Esophagus squamous epithelium (tissue), 4 donors: Measurements from ENCODE around the gene EML2.

Experiments
- POLR2A ChIP-seq, 4 donors: fragments of 450-650 bp; IDR thresholded peaks; one replicate each; pipeline ENCODE4 v1.6.1; 2017; ENCODE audit warnings: antibody characterized with exemption in 4 of 4, mild to moderate bottlenecking in 4 of 4, moderate library complexity in 3 of 4
- TF ChIP-seq, protein P1 (sequence below), 6 experiments: fragments of 450-650 bp in 4 of 6; fragments of 200-600 bp in 2 of 6; sonication (generic) in 2 of 6; IDR thresholded peaks; one replicate each; pipeline ENCODE4 v1.5.1; 2016 to 2019; ENCODE audit warnings: antibody characterized with exemption in 6 of 6, mild to moderate bottlenecking in 4 of 6, moderate library complexity in 4 of 6

- TF ChIP-seq, protein P1, sequence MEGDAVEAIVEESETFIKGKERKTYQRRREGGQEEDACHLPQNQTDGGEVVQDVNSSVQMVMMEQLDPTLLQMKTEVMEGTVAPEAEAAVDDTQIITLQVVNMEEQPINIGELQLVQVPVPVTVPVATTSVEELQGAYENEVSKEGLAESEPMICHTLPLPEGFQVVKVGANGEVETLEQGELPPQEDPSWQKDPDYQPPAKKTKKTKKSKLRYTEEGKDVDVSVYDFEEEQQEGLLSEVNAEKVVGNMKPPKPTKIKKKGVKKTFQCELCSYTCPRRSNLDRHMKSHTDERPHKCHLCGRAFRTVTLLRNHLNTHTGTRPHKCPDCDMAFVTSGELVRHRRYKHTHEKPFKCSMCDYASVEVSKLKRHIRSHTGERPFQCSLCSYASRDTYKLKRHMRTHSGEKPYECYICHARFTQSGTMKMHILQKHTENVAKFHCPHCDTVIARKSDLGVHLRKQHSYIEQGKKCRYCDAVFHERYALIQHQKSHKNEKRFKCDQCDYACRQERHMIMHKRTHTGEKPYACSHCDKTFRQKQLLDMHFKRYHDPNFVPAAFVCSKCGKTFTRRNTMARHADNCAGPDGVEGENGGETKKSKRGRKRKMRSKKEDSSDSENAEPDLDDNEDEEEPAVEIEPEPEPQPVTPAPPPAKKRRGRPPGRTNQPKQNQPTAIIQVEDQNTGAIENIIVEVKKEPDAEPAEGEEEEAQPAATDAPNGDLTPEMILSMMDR (IDR thresholded peaks at IDR 0.05) = no peak
- TF ChIP-seq POLR2A (IDR thresholded peaks at IDR 0.05) = no peak
These were observed 70.5 kb downstream of the EML2 start for GRCh38 chr19:45568732-45569131.
